Common myeloid progenitor, CD34-positive (primary cell): ENCODE results near the gene PTER.
A peak's percentile ranks its signal among the peaks of the same experiment; 100 is the strongest.

Experiments used
- CTCF ChIA-PET: fragments of 350-600 bp; sonication (Branson Sonifier 250); formaldehyde crosslinking; loops from one replicate; lab custom pipeline; 2021; ENCODE audit warnings: antibody characterized with exemption; lab: Charles Lee
- POLR2A ChIA-PET: fragments of 350-600 bp; sonication (Branson Sonifier 250); formaldehyde crosslinking; loops from one replicate; lab custom pipeline; 2021; ENCODE audit warnings: antibody characterized with exemption; lab: Charles Lee
- DNase-seq, 3 donors: peaks; one replicate each; pipeline versions ENCODE4 v3.0.0 to v3.0.0-alpha.2; 2013
- H3K27ac ChIP-seq, 2 experiments: 1 replicate in 1 of 2; 2 replicates in 1 of 2; pipeline ENCODE4 v1.7.0; 2013; ENCODE audit warnings: inconsistent platforms in 2 of 2, low read length in 2 of 2, mild to moderate bottlenecking in 2 of 2, low read depth in 1 of 2, moderate library complexity in 1 of 2; ENCODE audit not compliant: severe bottlenecking in 2 of 2, insufficient read depth in 1 of 2, poor library complexity in 1 of 2
- H3K27me3 ChIP-seq, 5 experiments: replicated peaks in 2 of 5; 1 replicate in 3 of 5; 2 replicates in 2 of 5; pipeline versions ENCODE4 v1.6.1 to v1.7.0; 2013; ENCODE audit warnings: low read length in 4 of 5, mild to moderate bottlenecking in 2 of 5, moderate library complexity in 2 of 5, inconsistent platforms in 1 of 5; ENCODE audit not compliant: insufficient read depth in 5 of 5, control insufficient read depth in 4 of 5
- H3K36me3 ChIP-seq, 4 experiments: 1 replicate in 2 of 4; 2 replicates in 2 of 4; pipeline versions ENCODE4 v1.6.1 to v1.7.0; 2013; ENCODE audit warnings: low read length in 3 of 4, control low read depth in 1 of 4, mild to moderate bottlenecking in 1 of 4; ENCODE audit not compliant: control insufficient read depth in 4 of 4, insufficient read depth in 4 of 4
- H3K4me1 ChIP-seq, 4 experiments: 1 replicate in 3 of 4; 2 replicates in 1 of 4; pipeline versions ENCODE4 v1.6.1 to v1.7.1; 2013; ENCODE audit warnings: low read length in 3 of 4, mild to moderate bottlenecking in 3 of 4, control low read depth in 1 of 4, inconsistent platforms in 1 of 4, moderate library complexity in 1 of 4; ENCODE audit not compliant: control insufficient read depth in 4 of 4, insufficient read depth in 4 of 4; ENCODE audit errors: control extremely low read depth in 1 of 4
- H3K4me3 ChIP-seq, 7 experiments: 1 replicate in 4 of 7; 2 replicates in 3 of 7; pipeline versions ENCODE4 v1.5.1 to v1.7.0; 2013; ENCODE audit warnings: mild to moderate bottlenecking in 7 of 7, low read length in 6 of 7, moderate library complexity in 6 of 7, inconsistent platforms in 2 of 7, low read depth in 2 of 7, control low read depth in 1 of 7; ENCODE audit not compliant: insufficient read depth in 4 of 7, control insufficient read depth in 1 of 7; ENCODE audit errors: extremely low read depth in 1 of 7
- H3K9me3 ChIP-seq, 5 experiments: 1 replicate in 4 of 5; 2 replicates in 1 of 5; pipeline versions ENCODE4 v1.6.1 to v1.7.1; 2013; ENCODE audit warnings: low read length in 4 of 5, mild to moderate bottlenecking in 2 of 5, inconsistent platforms in 1 of 5, low read depth in 1 of 5, moderate library complexity in 1 of 5; ENCODE audit not compliant: control insufficient read depth in 4 of 5, insufficient read depth in 2 of 5; ENCODE audit errors: control extremely low read depth in 1 of 5
- WGBS: methylation state at CpG from one replicate; pipeline ENCODE4 v1.1.5; 2013; ENCODE audit not compliant: insufficient coverage; 5-methylcytosine and 5-hydroxymethylcytosine counted together

The PTER gene

GRCh38 chr10:16425449-16425848, 11.4 kb upstream of the PTER start:
- Histone ChIP-seq H3K4me3 (no peak overlapping the region), H3K27ac (no peak overlapping the region), H3K27me3 (peaks cover 0 to 3% (median 0%) of the 10 kb centered on the region in 5 experiments), H3K36me3 (no peaks in the 10 kb centered on the region), H3K4me1 (no peaks in the 10 kb centered on the region), H3K9me3 (peaks cover 0 to 2% (median 1%) of the 10 kb centered on the region in 5 experiments)
- ChIA-PET CTCF (no interaction called here), POLR2A (no interaction called here)
- DNase-seq: no peak
- 95% methylated on average over 3 of the region's 3 CpGs for whole genome bisulfite sequencing

- H3K4me1 ChIP-seq: no peaks in the 10 kb centered on the region
- no peaks in the 10 kb centered on the region for H3K27me3 ChIP-seq
- DNase-seq: no peak
- H3K27ac ChIP-seq: no peak overlapping the region
- no peak overlapping the region for H3K4me3 ChIP-seq
- H3K9me3 ChIP-seq: peaks cover 0 to 2% (median 1%) of the 10 kb centered on the region in 5 experiments
- WGBS: 91% methylated on average over 4 of the region's 6 CpGs
- H3K36me3 ChIP-seq: no peaks in the 10 kb centered on the region
- CTCF ChIA-PET: no interaction called here
- POLR2A ChIA-PET: no interaction called here
These were observed 7.3 kb upstream of the PTER start for GRCh38 chr10:16429539-16429938.

GRCh38 chr10:16436367-16436757, 448 bp upstream of the PTER start:
- Histone ChIP-seq H3K9me3 (no peaks in the 10 kb centered on the region), H3K27me3 (no peaks in the 10 kb centered on the region), H3K27ac (peak overlapping the region in 1 of 2 experiments; percentile 81), H3K4me1 (peaks cover 0 to 25% (median 23%) of the 10 kb centered on the region in 4 experiments), H3K4me3 (peak overlapping the region in 6 of 7 experiments; percentile 69 to 87 (median 80)), H3K36me3 (peaks cover 0 to 15% (median 3%) of the 10 kb centered on the region in 4 experiments)
- POLR2A ChIA-PET: no interaction called here
- 0% methylated on average over 8 of the region's 9 CpGs for WGBS
- DNase-seq: peak in 2 of 3 donors; percentile 72 to 78
- CTCF ChIA-PET: no interaction called here

GRCh38 chr10:16437540-16437894, 707 bp downstream of the PTER start:
- DNase-seq: no peak
- Histone ChIP-seq H3K27me3 (no peaks in the 10 kb centered on the region), H3K36me3 (peaks cover 0 to 22% (median 3%) of the 10 kb centered on the region in 4 experiments), H3K4me3 (peak overlapping the region; percentile 58 to 87 (median 79)), H3K9me3 (no peaks in the 10 kb centered on the region), H3K4me1 (peaks cover 0 to 25% (median 23%) of the 10 kb centered on the region in 4 experiments), H3K27ac (peak overlapping the region in 1 of 2 experiments; percentile 81)
- WGBS: 78% methylated on average over 5 of the region's 5 CpGs
- ChIA-PET CTCF (no interaction called here), POLR2A (no interaction called here)

- 100% methylated on average over 1 of the region's 1 CpG for WGBS
- Histone ChIP-seq H3K4me3 (no peak overlapping the region), H3K4me1 (peaks cover 0 to 25% (median 23%) of the 10 kb centered on the region in 4 experiments), H3K27me3 (no peaks in the 10 kb centered on the region), H3K36me3 (peaks cover 0 to 36% (median 6%) of the 10 kb centered on the region in 4 experiments), H3K27ac (no peak overlapping the region), H3K9me3 (no peaks in the 10 kb centered on the region)
- DNase-seq: no peak
- ChIA-PET CTCF (interaction anchor here (1.1 kb wide), 1 partner anchor 38 kb away, joined by 3 read pairs; no protein-coding TSS in a partner anchor), POLR2A (no interaction called here)
These were observed 2.5 kb downstream of the PTER start for GRCh38 chr10:16439295-16439694.

GRCh38 chr10:16440396-16441133, 3.8 kb downstream of the PTER start:
- CTCF ChIA-PET: interaction anchor here (1.1 kb wide), 1 partner anchor 37 kb away, joined by 3 read pairs; no protein-coding TSS in a partner anchor
- H3K4me3 ChIP-seq: no peak overlapping the region

GRCh38 chr10:16441173-16441840, 4.5 kb downstream of the PTER start:
- 89% methylated on average over 8 of the region's 9 CpGs for WGBS
- Histone ChIP-seq H3K27ac (no peak overlapping the region), H3K36me3 (peaks cover 0 to 47% (median 12%) of the 10 kb centered on the region in 4 experiments), H3K9me3 (no peaks in the 10 kb centered on the region), H3K4me1 (peaks cover 0 to 19% (median 18%) of the 10 kb centered on the region in 4 experiments), H3K4me3 (no peak overlapping the region), H3K27me3 (no peaks in the 10 kb centered on the region)
- ChIA-PET CTCF (no interaction called here), POLR2A (no interaction called here)
- no peak for DNase-seq

More at GRCh38 chr10:16440396-16441133, 3.8 kb downstream of the PTER start:
- no peaks in the 10 kb centered on the region for H3K9me3 ChIP-seq
- WGBS: 88% methylated on average over 11 of the region's 12 CpGs
- H3K27ac ChIP-seq: no peak overlapping the region
- H3K27me3 ChIP-seq: no peaks in the 10 kb centered on the region
- no peak for DNase-seq
- peaks cover 0 to 42% (median 9%) of the 10 kb centered on the region in 4 experiments for H3K36me3 ChIP-seq
- peaks cover 0 to 25% (median 23%) of the 10 kb centered on the region in 4 experiments for H3K4me1 ChIP-seq
- POLR2A ChIA-PET: no interaction called here
